Fibroblast of lung (primary cell): ENCODE measurements around the gene FBLN2. TPM values are rescaled to one million over a fixed set of nuclear protein-coding genes. Genes with fewer than 3 reads are reported as not detected.

Experiments used
- DNase-seq, 2 donors: peaks; one replicate each; pipeline versions ENCODE4 v3.0.0 to v3.0.0-alpha.2; 2010; ENCODE audit warnings: low read depth in 2 of 2
- H2AFZ ChIP-seq: 2 replicates; pipeline ENCODE4 v1.5.1; 2012; ENCODE audit warnings: low read length, control low read depth, inconsistent platforms
- H3K27ac ChIP-seq: 2 replicates; pipeline ENCODE4 v1.5.1; 2011; ENCODE audit warnings: low read length, control low read depth; ENCODE audit not compliant: insufficient read depth
- H3K27me3 ChIP-seq: 2 replicates; pipeline ENCODE4 v1.5.1; 2011; ENCODE audit warnings: mild to moderate bottlenecking, low read length; ENCODE audit not compliant: control insufficient read depth, insufficient read depth
- H3K36me3 ChIP-seq: 2 replicates; pipeline ENCODE4 v1.5.1; 2011; ENCODE audit warnings: low read length; ENCODE audit not compliant: control insufficient read depth, insufficient read depth
- H3K4me1 ChIP-seq: 2 replicates; pipeline ENCODE4 v1.5.1; 2011; ENCODE audit warnings: low read length; ENCODE audit not compliant: control insufficient read depth, insufficient read depth; ENCODE audit errors: extremely low read depth
- H3K4me2 ChIP-seq: 2 replicates; pipeline ENCODE4 v1.5.1; 2011; ENCODE audit warnings: low read length, control low read depth; ENCODE audit not compliant: insufficient read depth; ENCODE audit errors: extremely low read depth
- H3K4me3 ChIP-seq, 4 experiments: fragments of 200-600 bp in 1 of 4; sonication (generic) in 1 of 4; replicated peaks in 1 of 4; 2 replicates each; pipeline ENCODE4 v1.5.1; 2011 to 2016; ENCODE audit warnings: low read length in 4 of 4, low read depth in 3 of 4, mild to moderate bottlenecking in 3 of 4, control low read depth in 2 of 4, inconsistent platforms in 1 of 4, mixed read lengths in 1 of 4; ENCODE audit not compliant: insufficient read depth in 1 of 4; ENCODE audit errors: control extremely low read depth in 1 of 4
- H3K79me2 ChIP-seq: 2 replicates; pipeline ENCODE4 v1.5.1; 2012; ENCODE audit warnings: mild to moderate bottlenecking, low read length, inconsistent platforms; ENCODE audit not compliant: control insufficient read depth, insufficient read depth
- H3K9ac ChIP-seq: 2 replicates; pipeline ENCODE4 v1.5.1; 2011; ENCODE audit warnings: mild to moderate bottlenecking, low read length, control low read depth; ENCODE audit not compliant: insufficient read depth
- H3K9me3 ChIP-seq: 2 replicates; pipeline ENCODE4 v1.5.1; 2012; ENCODE audit warnings: low read depth, low read length; ENCODE audit not compliant: control insufficient read depth, insufficient read depth
- H4K20me1 ChIP-seq: 2 replicates; pipeline ENCODE4 v1.5.1; 2011; ENCODE audit warnings: low read length; ENCODE audit not compliant: control insufficient read depth, insufficient read depth; ENCODE audit errors: extremely low read depth
- EZH2 ChIP-seq: IDR thresholded peaks from 2 replicates; pipeline ENCODE4 v1.5.1; 2012; ENCODE audit warnings: low read length, control low read depth, mild to moderate bottlenecking; ENCODE audit errors: missing control alignments
- polyA plus RNA-seq, 2 donors: library from polyadenylated mRNA; depleted of rRNA in 1 of 2; stranded (reverse) in 1 of 2; unstranded in 1 of 2; fragments of >200 nt; gene quantifications; 2 replicates each; pipeline ENCODE4 v1.2.1, GENCODE V29; 2011 to 2012; ENCODE audit warnings: missing spikeins in 1 of 2
- total RNA-seq: library from RNA; depleted of rRNA; stranded (reverse); fragments of >200 nt; gene quantifications from 2 replicates; pipeline ENCODE4 v1.2.1, GENCODE V29; 2014
- TF ChIP-seq, protein P1 (sequence below), 2 donors: IDR thresholded peaks in 1 of 2; conservative IDR thresholded peaks in 1 of 2; 1 replicate in 1 of 2; 2 replicates in 1 of 2; pipeline ENCODE4 v1.5.1; 2011 to 2012; ENCODE audit warnings: low read length in 2 of 2, control low read depth in 1 of 2, inconsistent platforms in 1 of 2, low read depth in 1 of 2, mild to moderate bottlenecking in 1 of 2

FBLN2 gene
- total and polyA plus RNA-seq, 2 donors (not counting 1 experiment from before 2014, with no cell fraction given) = 25.4 to 138 TPM

DNA sequence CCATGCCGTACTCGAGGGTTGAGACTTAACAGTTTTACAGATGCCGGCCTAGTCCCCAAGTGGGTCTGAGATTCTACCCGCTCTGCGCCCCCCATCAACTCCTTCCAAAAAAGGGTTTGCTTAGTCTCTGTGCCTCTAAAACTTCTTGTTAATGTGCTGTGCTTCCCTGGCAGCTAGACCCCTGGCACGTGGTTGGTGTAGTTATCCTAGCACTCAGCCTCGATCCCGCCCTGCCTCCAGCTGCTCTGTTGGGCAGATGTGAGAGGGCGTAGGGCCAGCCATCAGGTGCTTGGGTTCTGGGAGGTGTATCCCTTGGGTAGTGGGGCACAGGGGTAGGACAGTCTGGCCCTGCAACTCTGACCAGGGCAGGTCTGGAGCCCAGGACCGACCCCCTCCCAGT lies 79.5 kb downstream of the FBLN2 start:
- Histone ChIP-seq H3K4me2 (no peak overlapping the region), H3K4me3 (no peak overlapping the region), H3K79me2 (no peaks in the 10 kb centered on the region), H3K9ac (no peak overlapping the region), H3K36me3 (no peaks in the 10 kb centered on the region), H3K4me1 (no peaks in the 10 kb centered on the region), H2AFZ (no peak overlapping the region), H3K27me3 (no peaks in the 10 kb centered on the region), H3K27ac (no peak overlapping the region), H3K9me3 (no peaks in the 10 kb centered on the region), H4K20me1 (no peaks in the 10 kb centered on the region)
- TF ChIP-seq, protein P1, sequence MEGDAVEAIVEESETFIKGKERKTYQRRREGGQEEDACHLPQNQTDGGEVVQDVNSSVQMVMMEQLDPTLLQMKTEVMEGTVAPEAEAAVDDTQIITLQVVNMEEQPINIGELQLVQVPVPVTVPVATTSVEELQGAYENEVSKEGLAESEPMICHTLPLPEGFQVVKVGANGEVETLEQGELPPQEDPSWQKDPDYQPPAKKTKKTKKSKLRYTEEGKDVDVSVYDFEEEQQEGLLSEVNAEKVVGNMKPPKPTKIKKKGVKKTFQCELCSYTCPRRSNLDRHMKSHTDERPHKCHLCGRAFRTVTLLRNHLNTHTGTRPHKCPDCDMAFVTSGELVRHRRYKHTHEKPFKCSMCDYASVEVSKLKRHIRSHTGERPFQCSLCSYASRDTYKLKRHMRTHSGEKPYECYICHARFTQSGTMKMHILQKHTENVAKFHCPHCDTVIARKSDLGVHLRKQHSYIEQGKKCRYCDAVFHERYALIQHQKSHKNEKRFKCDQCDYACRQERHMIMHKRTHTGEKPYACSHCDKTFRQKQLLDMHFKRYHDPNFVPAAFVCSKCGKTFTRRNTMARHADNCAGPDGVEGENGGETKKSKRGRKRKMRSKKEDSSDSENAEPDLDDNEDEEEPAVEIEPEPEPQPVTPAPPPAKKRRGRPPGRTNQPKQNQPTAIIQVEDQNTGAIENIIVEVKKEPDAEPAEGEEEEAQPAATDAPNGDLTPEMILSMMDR (conservative IDR thresholded peaks at IDR 0.05 in 1 of 2, IDR thresholded peaks at IDR 0.05 in 1 of 2; ENCODE audit: low read depth in 1 of 2, low read length in 2 of 2) = no peak
- TF ChIP-seq EZH2 = no peak
- DNase-seq = no peak

DNA sequence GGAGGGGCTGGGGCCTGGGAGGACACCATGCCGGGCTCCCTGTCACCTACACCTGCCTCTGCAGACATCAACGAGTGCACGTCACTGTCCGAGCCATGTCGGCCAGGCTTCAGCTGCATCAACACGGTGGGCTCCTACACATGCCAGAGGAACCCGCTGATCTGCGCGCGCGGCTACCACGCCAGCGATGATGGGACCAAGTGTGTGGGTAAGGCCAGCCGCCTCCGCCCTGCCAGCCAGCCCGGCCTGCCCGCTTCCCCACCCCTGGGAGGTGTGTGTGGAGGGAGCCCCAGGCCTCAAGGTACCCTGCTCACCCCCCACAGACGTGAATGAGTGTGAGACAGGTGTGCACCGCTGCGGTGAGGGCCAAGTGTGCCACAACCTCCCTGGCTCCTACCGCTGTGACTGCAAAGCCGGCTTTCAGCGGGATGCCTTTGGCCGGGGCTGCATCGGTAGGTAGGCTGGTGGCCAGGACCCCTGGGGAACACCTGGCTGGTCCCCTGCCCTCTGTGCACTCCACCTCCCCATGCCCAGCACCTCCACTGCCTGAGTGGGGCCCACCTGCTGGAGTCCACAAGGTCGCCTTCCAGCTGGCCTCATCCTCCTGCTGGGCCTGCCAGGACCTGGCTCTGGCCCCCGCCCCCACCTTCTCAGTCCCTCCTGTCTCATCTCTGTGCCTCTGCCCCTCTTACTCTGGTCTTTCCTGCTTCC lies 80.1 kb downstream of the FBLN2 start:
- Histone ChIP-seq H3K9ac (no peak overlapping the region), H3K9me3 (no peaks in the 10 kb centered on the region), H3K4me2 (no peak overlapping the region), H3K27ac (no peak overlapping the region), H3K36me3 (no peaks in the 10 kb centered on the region), H4K20me1 (no peaks in the 10 kb centered on the region), H3K27me3 (no peaks in the 10 kb centered on the region), H3K4me1 (no peaks in the 10 kb centered on the region), H3K79me2 (no peaks in the 10 kb centered on the region), H2AFZ (no peak overlapping the region), H3K4me3 (no peak overlapping the region)
- DNase-seq = no peak
- TF ChIP-seq, protein P1 (conservative IDR thresholded peaks at IDR 0.05 in 1 of 2, IDR thresholded peaks at IDR 0.05 in 1 of 2; ENCODE audit: low read depth in 1 of 2, low read length in 2 of 2) = no peak
- no peak for TF ChIP-seq EZH2

DNA sequence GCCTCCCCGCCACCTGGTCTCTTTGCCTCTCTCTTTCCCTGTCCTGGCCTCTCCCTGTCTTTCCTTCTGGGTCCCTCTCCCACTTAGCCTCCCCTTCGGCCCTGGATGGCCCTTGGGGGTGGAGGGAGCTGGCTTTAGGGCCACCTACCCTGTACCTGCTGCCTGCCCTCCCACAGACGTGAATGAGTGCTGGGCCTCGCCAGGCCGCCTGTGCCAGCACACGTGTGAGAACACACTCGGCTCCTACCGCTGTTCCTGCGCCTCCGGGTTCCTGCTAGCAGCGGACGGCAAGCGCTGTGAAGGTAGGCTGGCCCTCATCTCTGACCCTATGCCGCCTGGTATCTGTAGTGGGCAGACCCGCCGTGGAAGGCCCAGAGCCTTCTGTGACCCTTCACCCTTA lies 80.7 kb downstream of the FBLN2 start:
- TF ChIP-seq, protein P1 (conservative IDR thresholded peaks at IDR 0.05 in 1 of 2, IDR thresholded peaks at IDR 0.05 in 1 of 2; ENCODE audit: low read depth in 1 of 2, low read length in 2 of 2) = no peak
- TF ChIP-seq EZH2 = no peak
- no peak overlapping the region for H3K4me3 ChIP-seq
- no peak overlapping the region for H3K9ac ChIP-seq
- no peak overlapping the region for H3K27ac ChIP-seq
- no peak overlapping the region for H3K4me2 ChIP-seq
- H3K36me3 ChIP-seq = no peaks in the 10 kb centered on the region
- no peak for DNase-seq
- H4K20me1 ChIP-seq = no peaks in the 10 kb centered on the region
- H3K27me3 ChIP-seq = no peaks in the 10 kb centered on the region
- no peaks in the 10 kb centered on the region for H3K4me1 ChIP-seq
- H2AFZ ChIP-seq = no peak overlapping the region
- H3K79me2 ChIP-seq = no peaks in the 10 kb centered on the region
- H3K9me3 ChIP-seq = no peaks in the 10 kb centered on the region
